GM12872 (cell line): ENCODE measurements around the gene CCDC97.

Experiments used
- TF ChIP-seq, protein P1 (sequence below): IDR thresholded peaks from 3 replicates; pipeline ENCODE4 v1.5.1; 2011; ENCODE audit warnings: low read depth, mild to moderate bottlenecking, low read length, moderate library complexity; ENCODE audit not compliant: insufficient read depth

CCDC97 gene

DNA sequence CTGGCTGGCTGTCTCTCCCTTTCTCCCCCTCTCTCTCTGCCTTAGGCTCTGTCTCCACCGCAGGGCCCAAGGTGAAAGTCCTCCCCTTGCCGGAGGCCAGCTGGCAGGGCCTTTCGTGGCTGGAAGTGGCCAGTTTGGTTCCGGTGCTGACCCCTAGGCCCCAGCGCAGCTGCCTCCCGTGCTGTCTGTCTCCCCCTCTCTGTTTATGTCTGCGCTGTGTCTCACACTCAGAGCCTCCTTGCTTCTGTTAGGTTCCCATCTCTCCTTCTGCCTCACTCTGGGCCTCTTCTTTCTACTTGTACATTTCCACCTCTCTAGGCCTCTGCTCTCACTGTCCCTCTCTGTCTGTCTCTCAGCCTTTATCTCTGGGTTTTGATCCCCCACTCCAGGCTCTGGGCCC lies 13.1 kb downstream of the CCDC97 start:
- TF ChIP-seq, protein P1, sequence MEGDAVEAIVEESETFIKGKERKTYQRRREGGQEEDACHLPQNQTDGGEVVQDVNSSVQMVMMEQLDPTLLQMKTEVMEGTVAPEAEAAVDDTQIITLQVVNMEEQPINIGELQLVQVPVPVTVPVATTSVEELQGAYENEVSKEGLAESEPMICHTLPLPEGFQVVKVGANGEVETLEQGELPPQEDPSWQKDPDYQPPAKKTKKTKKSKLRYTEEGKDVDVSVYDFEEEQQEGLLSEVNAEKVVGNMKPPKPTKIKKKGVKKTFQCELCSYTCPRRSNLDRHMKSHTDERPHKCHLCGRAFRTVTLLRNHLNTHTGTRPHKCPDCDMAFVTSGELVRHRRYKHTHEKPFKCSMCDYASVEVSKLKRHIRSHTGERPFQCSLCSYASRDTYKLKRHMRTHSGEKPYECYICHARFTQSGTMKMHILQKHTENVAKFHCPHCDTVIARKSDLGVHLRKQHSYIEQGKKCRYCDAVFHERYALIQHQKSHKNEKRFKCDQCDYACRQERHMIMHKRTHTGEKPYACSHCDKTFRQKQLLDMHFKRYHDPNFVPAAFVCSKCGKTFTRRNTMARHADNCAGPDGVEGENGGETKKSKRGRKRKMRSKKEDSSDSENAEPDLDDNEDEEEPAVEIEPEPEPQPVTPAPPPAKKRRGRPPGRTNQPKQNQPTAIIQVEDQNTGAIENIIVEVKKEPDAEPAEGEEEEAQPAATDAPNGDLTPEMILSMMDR = no peak

DNA sequence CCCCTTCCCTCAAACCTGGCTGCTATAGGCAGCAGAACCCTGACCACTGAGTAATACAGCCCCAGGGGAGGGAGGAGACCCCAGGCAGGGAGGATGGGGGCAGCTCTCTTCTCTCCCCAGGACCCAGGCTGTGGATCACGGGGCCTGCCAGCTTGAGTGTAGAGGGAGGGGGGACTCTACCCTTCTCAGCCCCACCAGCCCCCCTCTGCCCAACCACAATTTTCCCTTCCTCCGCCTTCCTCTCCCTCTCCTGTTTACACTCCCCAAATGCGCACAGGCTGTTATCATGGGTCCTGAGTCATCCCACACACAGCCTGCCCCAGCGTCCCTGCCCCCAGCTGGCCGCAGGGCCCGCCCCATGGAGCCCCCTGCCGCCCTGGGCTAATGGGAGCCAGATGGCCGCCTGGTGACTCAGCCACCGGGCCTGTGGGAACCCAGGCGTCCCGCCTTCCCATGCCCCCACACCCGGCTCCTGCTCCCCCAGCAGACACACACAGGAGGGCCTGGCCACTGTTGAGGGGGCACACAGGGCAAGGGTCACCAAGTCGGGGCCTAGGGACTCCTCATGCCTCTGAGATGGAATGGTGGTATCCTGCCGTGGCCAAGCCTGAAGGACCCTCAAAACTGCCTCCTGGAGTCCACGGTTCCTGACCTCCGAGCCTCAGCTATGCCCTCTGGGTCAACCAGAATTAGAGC lies 13.6 kb downstream of the CCDC97 start:
- TF ChIP-seq, protein P1 = no peak

DNA sequence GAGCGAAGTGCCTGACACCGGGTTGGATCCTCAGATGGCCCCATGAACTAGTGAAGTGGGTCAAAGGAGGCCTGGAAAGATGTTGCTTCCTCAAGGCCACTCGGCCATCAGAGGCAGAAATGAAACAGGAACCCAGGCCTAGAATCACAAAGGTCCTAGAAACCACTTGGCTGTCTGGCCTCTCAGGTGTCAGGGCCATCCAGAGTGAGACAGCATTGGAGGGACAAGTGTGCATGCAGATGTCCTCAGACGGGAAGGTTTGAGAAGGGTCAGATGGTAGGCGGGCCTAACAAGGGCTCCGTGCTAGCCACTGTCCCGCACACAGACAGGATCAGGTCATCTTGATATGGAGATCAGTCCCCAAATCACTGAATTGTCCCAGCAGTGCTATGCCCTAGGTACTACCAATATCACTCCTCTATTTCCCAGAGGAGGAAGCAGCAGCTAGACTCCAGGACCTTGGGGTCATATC lies 14.3 kb downstream of the CCDC97 start:
- TF ChIP-seq, protein P1 = no peak

DNA sequence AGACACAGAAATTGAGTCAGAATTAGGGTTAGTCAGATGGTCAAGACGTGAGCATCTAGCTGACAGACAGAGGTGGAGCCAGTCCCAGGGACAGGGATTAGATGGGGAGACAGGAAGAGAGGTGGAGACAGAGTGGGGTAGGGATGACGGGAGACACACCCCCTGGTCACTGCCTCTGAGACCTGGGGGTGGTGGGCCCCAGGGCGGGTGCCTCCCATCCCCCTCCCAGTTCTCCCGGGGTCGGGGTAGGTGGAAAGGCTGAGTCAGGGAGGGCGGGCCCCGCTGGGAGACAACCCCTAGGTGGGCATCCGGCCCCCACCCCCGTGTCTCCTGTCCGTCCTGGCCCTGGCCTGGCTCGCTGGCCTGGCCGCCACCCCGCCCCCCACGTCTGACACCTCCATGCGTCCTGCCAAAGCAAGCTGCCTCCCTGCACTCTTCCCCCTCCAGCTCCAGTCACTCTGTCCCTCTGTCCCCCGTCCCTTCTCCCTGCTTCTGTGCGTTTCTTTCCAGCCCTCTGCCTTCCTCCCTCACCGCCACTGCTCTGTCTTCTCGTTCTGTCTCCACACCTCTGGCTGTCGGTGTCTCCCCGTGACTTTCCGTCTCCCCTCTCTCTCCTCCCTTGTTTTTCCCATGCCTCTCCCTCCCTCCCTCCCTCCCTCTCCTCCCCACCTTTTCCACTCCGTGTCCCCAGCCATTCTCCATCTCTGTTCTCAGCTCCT lies 15.1 kb downstream of the CCDC97 start:
- TF ChIP-seq, protein P1 = no peak

DNA sequence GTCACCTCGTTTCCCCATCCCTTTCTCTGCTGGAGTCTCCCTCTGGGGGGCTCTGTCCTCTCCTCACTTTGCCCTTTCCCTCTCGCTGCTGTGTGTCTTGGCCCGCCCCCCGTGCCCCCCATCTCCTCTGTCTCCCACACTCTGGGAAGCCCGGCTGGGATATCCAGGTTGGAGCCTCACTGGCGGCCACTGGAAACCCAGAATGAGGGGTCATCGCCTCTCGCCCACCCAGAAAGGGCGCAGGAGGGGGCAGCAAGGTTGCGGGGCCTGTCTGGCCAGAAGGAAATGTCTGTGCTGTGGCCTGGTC lies 15.6 kb downstream of the CCDC97 start:
- TF ChIP-seq, protein P1 = no peak

DNA sequence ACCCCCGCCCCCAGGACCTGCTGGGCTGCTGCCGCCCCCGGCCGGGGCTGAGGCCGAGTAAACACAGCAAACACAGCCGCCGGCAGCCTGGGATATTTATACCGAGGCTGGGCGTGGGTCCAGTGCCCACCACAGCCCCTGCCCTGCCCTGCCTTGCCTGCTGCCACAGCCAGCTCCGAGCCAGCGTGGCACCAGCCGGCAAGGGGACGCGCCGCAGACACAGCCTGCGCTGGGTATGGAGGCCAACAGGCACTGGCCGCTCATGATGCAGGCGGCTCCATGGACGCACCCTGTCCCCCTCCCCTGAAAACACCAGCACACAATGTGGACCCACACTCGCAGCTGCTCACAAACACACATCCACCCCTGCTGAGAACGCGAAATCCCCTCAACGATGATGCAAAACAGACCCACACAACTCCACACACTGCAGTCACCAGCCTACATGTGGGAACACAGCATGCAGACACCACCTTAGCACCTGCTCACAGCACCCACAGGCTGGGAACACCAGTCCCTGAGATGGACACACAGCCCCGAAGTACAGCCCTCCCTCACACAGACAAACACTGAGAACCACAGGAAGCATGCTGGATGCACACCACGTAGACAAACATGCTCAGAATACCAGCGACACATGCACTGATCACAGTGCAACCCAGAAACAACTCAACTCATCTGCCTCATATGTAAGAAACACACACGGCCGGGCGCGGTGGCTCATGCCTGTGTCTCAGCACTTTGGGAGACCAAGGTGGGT lies 16.2 kb downstream of the CCDC97 start:
- TF ChIP-seq, protein P1 = no peak

DNA sequence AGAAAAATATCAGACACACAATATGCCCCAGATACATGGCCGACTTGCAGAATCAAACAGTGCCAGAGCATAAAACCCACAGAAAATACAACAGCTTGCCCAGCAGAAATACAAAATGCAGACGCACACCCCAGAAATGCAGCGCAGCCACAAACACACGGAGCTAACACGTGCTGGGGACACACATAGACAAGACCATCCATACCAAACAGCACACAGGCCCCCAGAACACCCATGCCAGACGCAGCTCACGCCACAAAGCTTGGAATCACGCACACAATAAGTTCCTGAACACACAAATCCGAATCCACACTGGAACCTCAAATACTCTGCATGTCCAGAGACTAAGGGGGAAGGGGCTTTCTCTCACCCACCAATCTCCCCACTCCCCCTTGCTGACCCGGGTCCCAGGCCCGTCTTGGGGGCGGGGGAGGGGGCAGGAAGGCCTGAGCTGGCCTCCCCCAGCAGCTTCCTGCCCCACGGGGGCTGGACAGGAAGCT lies 17.2 kb downstream of the CCDC97 start:
- TF ChIP-seq, protein P1 = no peak
